Activated naive CD4-positive, alpha-beta T cell treated with anti-CD3 and anti-CD28 coated beads, Interleukin-2, amount 10 ng/mL, durations not matched to agents 7 days and 5 days (primary cell): ENCODE measurements around the gene ERCC1.

Experiments
- CTCF ChIA-PET: fragments of 350-600 bp; sonication (Branson Sonifier 250); formaldehyde crosslinking; loops from one replicate; lab custom pipeline; 2021; ENCODE audit warnings: antibody characterized with exemption; lab: Charles Lee
- DNase-seq: peaks from one replicate; pipeline ENCODE4 v3.0.0-alpha.2; 2020
- H3K27ac Mint-ChIP-seq: one replicate; pipeline ENCODE4 v1.8.0; 2021; ENCODE audit warnings: mild to moderate bottlenecking, moderate library complexity, mixed read lengths
- H3K27me3 Mint-ChIP-seq: one replicate; pipeline ENCODE4 v1.8.0; 2021; ENCODE audit warnings: mild to moderate bottlenecking, mixed read lengths
- H3K36me3 Mint-ChIP-seq: one replicate; pipeline ENCODE4 v1.8.0; 2021; ENCODE audit warnings: mixed read lengths
- H3K4me1 Mint-ChIP-seq: one replicate; pipeline ENCODE4 v1.8.0; 2021; ENCODE audit warnings: mixed read lengths
- H3K4me3 Mint-ChIP-seq: one replicate; pipeline ENCODE4 v1.8.0; 2021; ENCODE audit warnings: mild to moderate bottlenecking, moderate library complexity, mixed read lengths
- H3K9me3 Mint-ChIP-seq: one replicate; pipeline ENCODE4 v1.8.0; 2021; ENCODE audit warnings: mixed read lengths

The ERCC1 gene

GRCh38 chr19:45370410-45371204 is 53.1 kb downstream of the ERCC1 start, which contains the start of gene ERCC2:
Gene ERCC2 (minus strand): TSS chr19:45370573. CDS start chr19:45370540, 33 bp downstream.
- Mint-ChIP-seq H3K9me3 (no peaks in the 10 kb centered on the region), H3K4me1 (peaks cover 21% of the 10 kb centered on the region), H3K27me3 (peaks cover 6% of the 10 kb centered on the region), H3K36me3 (peaks cover 3% of the 10 kb centered on the region), H3K27ac (peak within 1 kb of the TSS; percentile 96), H3K4me3 (peak within 1 kb of the TSS; percentile 83)
- DNase-seq = peak; percentile 99
- CTCF ChIA-PET = no interaction called here

- no peak for DNase-seq
- Mint-ChIP-seq H3K27me3 (no peaks in the 10 kb centered on the region), H3K36me3 (peaks cover 3% of the 10 kb centered on the region), H3K4me1 (peaks cover 21% of the 10 kb centered on the region), H3K27ac (no peak overlapping the region), H3K4me3 (peak overlapping the region; percentile 54), H3K9me3 (no peaks in the 10 kb centered on the region)
- CTCF ChIA-PET = interaction anchor here (0.7 kb wide), 1 partner anchor 661 kb away, joined by 3 read pairs; no protein-coding TSS in a partner anchor
Measured at GRCh38 chr19:45368737-45369340, 54.9 kb downstream of the ERCC1 start.

GRCh38 chr19:45368127-45368526 is 55.6 kb downstream of the ERCC1 start:
- H3K4me1 Mint-ChIP-seq = peaks cover 21% of the 10 kb centered on the region
- H3K36me3 Mint-ChIP-seq = peaks cover 3% of the 10 kb centered on the region
- no peaks in the 10 kb centered on the region for H3K9me3 Mint-ChIP-seq
- H3K27ac Mint-ChIP-seq = no peak overlapping the region
- peak overlapping the region; percentile 6 for H3K4me3 Mint-ChIP-seq
- CTCF ChIA-PET = no interaction called here
- DNase-seq = no peak
- H3K27me3 Mint-ChIP-seq = no peaks in the 10 kb centered on the region

- H3K9me3 Mint-ChIP-seq = no peaks in the 10 kb centered on the region
- no peak overlapping the region for H3K4me3 Mint-ChIP-seq
- H3K4me1 Mint-ChIP-seq = peaks cover 13% of the 10 kb centered on the region
- DNase-seq = no peak
- no peaks in the 10 kb centered on the region for H3K27me3 Mint-ChIP-seq
- CTCF ChIA-PET = no interaction called here
- no peak overlapping the region for H3K27ac Mint-ChIP-seq
- peaks cover 8% of the 10 kb centered on the region for H3K36me3 Mint-ChIP-seq
Measured at GRCh38 chr19:45364696-45365095, 59.0 kb downstream of the ERCC1 start.

GRCh38 chr19:45363861-45364459 is 59.8 kb downstream of the ERCC1 start:
- Mint-ChIP-seq H3K4me1 (peaks cover 8% of the 10 kb centered on the region), H3K27ac (no peak overlapping the region), H3K27me3 (no peaks in the 10 kb centered on the region), H3K4me3 (no peak overlapping the region), H3K36me3 (peaks cover 10% of the 10 kb centered on the region), H3K9me3 (no peaks in the 10 kb centered on the region)
- DNase-seq = no peak
- CTCF ChIA-PET = no interaction called here

GRCh38 chr19:45362291-45362690 is 61.4 kb downstream of the ERCC1 start:
- Mint-ChIP-seq H3K36me3 (peaks cover 7% of the 10 kb centered on the region), H3K4me1 (no peaks in the 10 kb centered on the region), H3K9me3 (no peaks in the 10 kb centered on the region), H3K4me3 (no peak overlapping the region), H3K27me3 (no peaks in the 10 kb centered on the region), H3K27ac (no peak overlapping the region)
- DNase-seq = no peak
- CTCF ChIA-PET = interaction anchor here (0.6 kb wide), 1 partner anchor 25 kb away, joined by 3 read pairs; no protein-coding TSS in a partner anchor

GRCh38 chr19:45361608-45362007 is 62.1 kb downstream of the ERCC1 start:
- H3K4me1 Mint-ChIP-seq = no peaks in the 10 kb centered on the region
- peaks cover 7% of the 10 kb centered on the region for H3K36me3 Mint-ChIP-seq
- no peaks in the 10 kb centered on the region for H3K27me3 Mint-ChIP-seq
- no peaks in the 10 kb centered on the region for H3K9me3 Mint-ChIP-seq
- CTCF ChIA-PET = interaction anchor here (0.6 kb wide), 1 partner anchor 25 kb away, joined by 3 read pairs; no protein-coding TSS in a partner anchor
- no peak for DNase-seq
- H3K27ac Mint-ChIP-seq = no peak overlapping the region
- H3K4me3 Mint-ChIP-seq = no peak overlapping the region

- H3K36me3 Mint-ChIP-seq = peaks cover 15% of the 10 kb centered on the region
Measured at GRCh38 chr19:45358213-45358792, 65.4 kb downstream of the ERCC1 start.

GRCh38 chr19:45357445-45357783 is 66.3 kb downstream of the ERCC1 start:
- CTCF ChIA-PET = no interaction called here
- H3K4me1 Mint-ChIP-seq = peaks cover 2% of the 10 kb centered on the region

More at GRCh38 chr19:45358213-45358792, 65.4 kb downstream of the ERCC1 start:
- no peak for DNase-seq
- no peak overlapping the region for H3K27ac Mint-ChIP-seq
- H3K4me1 Mint-ChIP-seq = peaks cover 2% of the 10 kb centered on the region
- no peaks in the 10 kb centered on the region for H3K9me3 Mint-ChIP-seq
- H3K27me3 Mint-ChIP-seq = no peaks in the 10 kb centered on the region
- H3K4me3 Mint-ChIP-seq = no peak overlapping the region
- CTCF ChIA-PET = no interaction called here

More at GRCh38 chr19:45357445-45357783, 66.3 kb downstream of the ERCC1 start:
- DNase-seq = no peak
- Mint-ChIP-seq H3K27me3 (no peaks in the 10 kb centered on the region), H3K9me3 (no peaks in the 10 kb centered on the region), H3K4me3 (no peak overlapping the region), H3K36me3 (peaks cover 16% of the 10 kb centered on the region), H3K27ac (no peak overlapping the region)
